IMR-90 (cell line): ENCODE results near the gene DYRK1A.

Experiments used
- BHLHE40 ChIP-seq: fragments of 150-350 bp; IDR thresholded peaks from 2 replicates; pipeline ENCODE4 v1.6.1; 2016; ENCODE audit warnings: mild to moderate bottlenecking, low read depth, low read length
- CEBPB ChIP-seq: IDR thresholded peaks from 2 replicates; pipeline ENCODE4 v1.6.1; 2012; ENCODE audit warnings: low read depth, low read length, improper control_type of control experiment
- CHD1 ChIP-seq: IDR thresholded peaks from 2 replicates; pipeline ENCODE4 v1.6.1; 2012; ENCODE audit warnings: low read depth, low read length, improper control_type of control experiment
- CTCF ChIP-seq: conservative IDR thresholded peaks from 2 replicates; pipeline ENCODE4 v1.5.1; 2012; ENCODE audit warnings: mild to moderate bottlenecking, low read depth, low read length, improper control_type of control experiment
- MAZ ChIP-seq: IDR thresholded peaks from 2 replicates; pipeline ENCODE4 v1.6.1; 2012; ENCODE audit warnings: low read depth, mild to moderate bottlenecking, low read length, improper control_type of control experiment, moderate library complexity, borderline replicate concordance
- NFE2L2 ChIP-seq: fragments of 150-350 bp; IDR thresholded peaks from 2 replicates; pipeline ENCODE4 v1.6.1; 2016; ENCODE audit warnings: low read depth, mild to moderate bottlenecking, low read length
- POLR2A ChIP-seq: IDR thresholded peaks from 2 replicates; pipeline ENCODE4 v1.6.1; 2012; ENCODE audit warnings: mild to moderate bottlenecking, low read depth, low read length
- RAD21 ChIP-seq: IDR thresholded peaks from 2 replicates; pipeline ENCODE4 v1.6.1; 2012; ENCODE audit warnings: low read length, improper control_type of control experiment
- RCOR1 ChIP-seq: IDR thresholded peaks from 2 replicates; pipeline ENCODE4 v1.6.1; 2012; ENCODE audit warnings: mild to moderate bottlenecking, low read length, improper control_type of control experiment; ENCODE audit not compliant: insufficient replicate concordance
- RFX5 ChIP-seq: IDR thresholded peaks from 2 replicates; pipeline ENCODE4 v1.8.0; 2012; ENCODE audit warnings: low read depth, mild to moderate bottlenecking, low read length, moderate library complexity
- SMC3 ChIP-seq: fragments of 150-350 bp; IDR thresholded peaks from 2 replicates; pipeline ENCODE4 v1.6.1; 2016; ENCODE audit warnings: low read depth, mild to moderate bottlenecking, antibody characterized with exemption, low read length, moderate library complexity
- USF2 ChIP-seq: fragments of 150-350 bp; IDR thresholded peaks from 2 replicates; pipeline ENCODE4 v1.6.1; 2017; ENCODE audit warnings: mild to moderate bottlenecking, antibody characterized with exemption, low read length, low read depth

GRCh38 chr21:37553078-37553481 is 186.5 kb downstream of the DYRK1A start:
- no peak for TF ChIP-seq CTCF
- no peak for TF ChIP-seq POLR2A
- TF ChIP-seq RCOR1, result no peak
- TF ChIP-seq CHD1, result no peak
- no peak for TF ChIP-seq RAD21
- no peak for TF ChIP-seq SMC3
- no peak for TF ChIP-seq CEBPB
- no peak for TF ChIP-seq USF2
- no peak for TF ChIP-seq BHLHE40
- no peak for TF ChIP-seq RFX5
- TF ChIP-seq MAZ, result no peak
- TF ChIP-seq NFE2L2, result no peak
